Skeletal muscle satellite cell (primary cell): ENCODE measurements around the gene CFAP20.

Experiments used
- H3K27me3 ChIP-seq: 2 replicates; pipeline ENCODE4 v1.7.0; 2013; ENCODE audit warnings: low read length; ENCODE audit not compliant: control insufficient read depth, insufficient read depth
- H3K36me3 ChIP-seq: 2 replicates; pipeline ENCODE4 v1.7.0; 2013; ENCODE audit warnings: mild to moderate bottlenecking, control low read depth, low read length; ENCODE audit not compliant: insufficient read depth
- H3K4me1 ChIP-seq: 2 replicates; pipeline ENCODE4 v1.7.0; 2013; ENCODE audit warnings: low read length; ENCODE audit not compliant: control insufficient read depth, insufficient read depth
- H3K4me2 ChIP-seq: 2 replicates; pipeline ENCODE4 v1.7.0; 2013; ENCODE audit warnings: mild to moderate bottlenecking, low read length
- H3K4me3 ChIP-seq: 2 replicates; pipeline ENCODE4 v1.7.0; 2013; ENCODE audit warnings: low read length
- H3K9ac ChIP-seq: 2 replicates; pipeline ENCODE4 v1.7.0; 2013; ENCODE audit warnings: mild to moderate bottlenecking, low read depth, low read length, moderate library complexity
- H3K9me3 ChIP-seq: replicated peaks from 2 replicates; pipeline ENCODE4 v1.7.0; 2013; ENCODE audit warnings: mild to moderate bottlenecking, control low read depth, low read length

Gene CFAP20

GRCh38 chr16:58148526-58148925, 19.3 kb upstream of the CFAP20 start:
- Histone ChIP-seq H3K27me3 (no peaks in the 10 kb centered on the region), H3K4me2 (no peak overlapping the region), H3K4me3 (no peak overlapping the region), H3K4me1 (no peaks in the 10 kb centered on the region), H3K36me3 (no peaks in the 10 kb centered on the region), H3K9me3 (no peaks in the 10 kb centered on the region), H3K9ac (no peak overlapping the region)

- no peak overlapping the region for H3K4me2 ChIP-seq
Measured at GRCh38 chr16:58148099-58148498, 18.9 kb upstream of the CFAP20 start.

GRCh38 chr16:58138852-58139251, 9.7 kb upstream of the CFAP20 start:
- Histone ChIP-seq H3K4me3 (no peak overlapping the region), H3K9me3 (no peaks in the 10 kb centered on the region), H3K4me1 (no peaks in the 10 kb centered on the region), H3K4me2 (no peak overlapping the region), H3K9ac (no peak overlapping the region), H3K36me3 (no peaks in the 10 kb centered on the region), H3K27me3 (no peaks in the 10 kb centered on the region)

More at GRCh38 chr16:58148099-58148498, 18.9 kb upstream of the CFAP20 start:
- no peak overlapping the region for H3K9ac ChIP-seq
- no peaks in the 10 kb centered on the region for H3K4me1 ChIP-seq
- H3K27me3 ChIP-seq, result no peaks in the 10 kb centered on the region
- no peaks in the 10 kb centered on the region for H3K36me3 ChIP-seq
- no peaks in the 10 kb centered on the region for H3K9me3 ChIP-seq
- H3K4me3 ChIP-seq, result no peak overlapping the region

- Histone ChIP-seq H3K9ac (no peak overlapping the region), H3K9me3 (no peaks in the 10 kb centered on the region), H3K4me2 (no peak overlapping the region), H3K27me3 (no peaks in the 10 kb centered on the region), H3K36me3 (no peaks in the 10 kb centered on the region), H3K4me3 (no peak overlapping the region), H3K4me1 (no peaks in the 10 kb centered on the region)
Measured at GRCh38 chr16:58137581-58137980, 8.4 kb upstream of the CFAP20 start.

GRCh38 chr16:58128711-58129096, 477 bp downstream of the CFAP20 start:
- H3K27me3 ChIP-seq, result no peaks in the 10 kb centered on the region
- H3K4me1 ChIP-seq, result peaks cover 41% of the 10 kb centered on the region
- H3K4me3 ChIP-seq, result peak overlapping the region; percentile 98
- H3K4me2 ChIP-seq, result peak overlapping the region; percentile 90
- no peaks in the 10 kb centered on the region for H3K36me3 ChIP-seq
- peak overlapping the region; percentile 90 for H3K9ac ChIP-seq
- H3K9me3 ChIP-seq, result no peaks in the 10 kb centered on the region

GRCh38 chr16:58128181-58128631, 975 bp downstream of the CFAP20 start:
- Histone ChIP-seq H3K27me3 (no peaks in the 10 kb centered on the region), H3K4me3 (peak overlapping the region; percentile 98)

GRCh38 chr16:58127634-58128033, 1.5 kb downstream of the CFAP20 start:
- peaks cover 41% of the 10 kb centered on the region for H3K4me1 ChIP-seq
- peak overlapping the region; percentile 71 for H3K9ac ChIP-seq
- no peaks in the 10 kb centered on the region for H3K36me3 ChIP-seq
- H3K27me3 ChIP-seq, result no peaks in the 10 kb centered on the region
- peak overlapping the region; percentile 98 for H3K4me3 ChIP-seq
- H3K9me3 ChIP-seq, result no peaks in the 10 kb centered on the region
- peak overlapping the region; percentile 90 for H3K4me2 ChIP-seq

More at GRCh38 chr16:58128181-58128631, 975 bp downstream of the CFAP20 start:
- Histone ChIP-seq H3K4me1 (peaks cover 41% of the 10 kb centered on the region), H3K9ac (peak overlapping the region; percentile 71), H3K9me3 (no peaks in the 10 kb centered on the region), H3K4me2 (peak overlapping the region; percentile 90), H3K36me3 (no peaks in the 10 kb centered on the region)

GRCh38 chr16:58127033-58127556, 2.1 kb downstream of the CFAP20 start:
- peak overlapping the region; percentile 90 for H3K4me2 ChIP-seq

GRCh38 chr16:58126451-58126961, 2.7 kb downstream of the CFAP20 start:
- peaks cover 48% of the 10 kb centered on the region for H3K4me1 ChIP-seq
- peak overlapping the region; percentile 98 for H3K4me3 ChIP-seq
- H3K27me3 ChIP-seq, result no peaks in the 10 kb centered on the region
- H3K36me3 ChIP-seq, result no peaks in the 10 kb centered on the region
- peak overlapping the region; percentile 71 for H3K9ac ChIP-seq
- peak overlapping the region; percentile 90 for H3K4me2 ChIP-seq
- H3K9me3 ChIP-seq, result no peaks in the 10 kb centered on the region

More at GRCh38 chr16:58127033-58127556, 2.1 kb downstream of the CFAP20 start:
- Histone ChIP-seq H3K4me1 (peaks cover 42% of the 10 kb centered on the region), H3K27me3 (no peaks in the 10 kb centered on the region), H3K9me3 (no peaks in the 10 kb centered on the region), H3K9ac (peak overlapping the region; percentile 71), H3K4me3 (peak overlapping the region; percentile 98), H3K36me3 (no peaks in the 10 kb centered on the region)

GRCh38 chr16:58125781-58126335, 3.3 kb downstream of the CFAP20 start:
- H3K4me3 ChIP-seq, result peak overlapping the region; percentile 98
- H3K27me3 ChIP-seq, result no peaks in the 10 kb centered on the region
- H3K9ac ChIP-seq, result peak overlapping the region; percentile 71
- no peaks in the 10 kb centered on the region for H3K36me3 ChIP-seq
- H3K4me2 ChIP-seq, result peak overlapping the region; percentile 90
- H3K9me3 ChIP-seq, result no peaks in the 10 kb centered on the region
- peaks cover 55% of the 10 kb centered on the region for H3K4me1 ChIP-seq

- Histone ChIP-seq H3K9me3 (no peaks in the 10 kb centered on the region), H3K4me1 (peaks cover 62% of the 10 kb centered on the region), H3K4me3 (no peak overlapping the region), H3K9ac (no peak overlapping the region), H3K36me3 (no peaks in the 10 kb centered on the region), H3K4me2 (no peak overlapping the region), H3K27me3 (no peaks in the 10 kb centered on the region)
Measured at GRCh38 chr16:58125041-58125440, 4.1 kb downstream of the CFAP20 start.

GRCh38 chr16:58124601-58124915, 4.6 kb downstream of the CFAP20 start:
- Histone ChIP-seq H3K4me3 (no peak overlapping the region), H3K9ac (no peak overlapping the region), H3K27me3 (no peaks in the 10 kb centered on the region), H3K4me1 (peaks cover 64% of the 10 kb centered on the region), H3K9me3 (no peaks in the 10 kb centered on the region), H3K36me3 (no peaks in the 10 kb centered on the region), H3K4me2 (peak overlapping the region; percentile 52)
